DMS153 treated with DMSO at 0.1 percent for 48 hours (cell line): ENCODE data around the gene SAMD3.
"Not testable (repeated sequence)": the region's sequence is repeated elsewhere in the genome, so short reads cannot be mapped to it uniquely, and the experiment has no call there.

ENCODE experiments used
- DNase-seq: peaks from one replicate; lab custom pipeline; 2025; ENCODE audit not compliant: unreplicated experiment; lab: John Stamatoyannopoulos, UW

Gene SAMD3, protein sequence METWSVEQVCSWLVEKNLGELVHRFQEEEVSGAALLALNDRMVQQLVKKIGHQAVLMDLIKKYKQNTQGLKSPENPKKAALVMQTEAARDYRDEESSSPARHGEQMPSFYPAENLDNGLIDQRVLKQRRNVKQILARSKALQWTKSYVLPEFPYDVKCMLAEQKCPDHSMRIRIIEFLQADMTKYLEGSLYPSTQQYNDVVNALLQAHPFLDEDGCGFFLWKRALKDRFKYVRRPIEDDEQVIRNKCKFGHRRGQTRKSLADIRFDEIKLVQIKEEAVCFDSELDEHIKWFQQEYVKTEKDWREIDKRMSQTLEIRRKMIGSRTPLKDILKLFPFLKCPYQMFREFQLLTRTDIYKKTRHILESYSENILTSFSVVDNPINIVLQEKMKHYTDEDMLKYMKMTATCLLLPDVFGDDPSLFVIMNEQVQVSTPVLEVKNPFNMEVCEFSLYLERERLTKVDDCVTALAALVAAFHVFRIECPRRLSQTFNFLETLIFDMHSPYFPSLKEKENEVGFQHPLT

DNA sequence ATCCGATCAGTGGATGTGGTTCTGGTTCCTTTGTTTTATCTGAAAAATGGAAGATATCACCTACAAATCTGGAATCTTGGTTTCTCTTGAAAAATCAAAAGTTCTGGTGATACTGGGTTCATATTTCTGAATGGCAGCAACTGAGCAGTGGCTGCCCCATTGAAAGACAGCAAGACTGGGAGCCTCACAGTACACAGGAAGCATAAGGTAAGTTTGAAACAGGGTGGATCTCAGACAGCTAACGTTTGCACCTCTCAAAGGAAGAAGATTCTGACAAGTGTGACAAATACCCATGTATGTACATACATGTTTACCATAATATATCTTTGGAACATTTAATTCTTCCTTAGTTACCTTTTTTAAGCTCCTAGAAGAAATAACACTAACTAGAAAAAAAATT is at the start of gene SAMD3:
Gene SAMD3, minus strand, starts transcription at position 177 of the 400 bp plus-strand sequence. CDS start 7,678 bp downstream, outside the sequence.
- DNase-seq = no peak

DNA sequence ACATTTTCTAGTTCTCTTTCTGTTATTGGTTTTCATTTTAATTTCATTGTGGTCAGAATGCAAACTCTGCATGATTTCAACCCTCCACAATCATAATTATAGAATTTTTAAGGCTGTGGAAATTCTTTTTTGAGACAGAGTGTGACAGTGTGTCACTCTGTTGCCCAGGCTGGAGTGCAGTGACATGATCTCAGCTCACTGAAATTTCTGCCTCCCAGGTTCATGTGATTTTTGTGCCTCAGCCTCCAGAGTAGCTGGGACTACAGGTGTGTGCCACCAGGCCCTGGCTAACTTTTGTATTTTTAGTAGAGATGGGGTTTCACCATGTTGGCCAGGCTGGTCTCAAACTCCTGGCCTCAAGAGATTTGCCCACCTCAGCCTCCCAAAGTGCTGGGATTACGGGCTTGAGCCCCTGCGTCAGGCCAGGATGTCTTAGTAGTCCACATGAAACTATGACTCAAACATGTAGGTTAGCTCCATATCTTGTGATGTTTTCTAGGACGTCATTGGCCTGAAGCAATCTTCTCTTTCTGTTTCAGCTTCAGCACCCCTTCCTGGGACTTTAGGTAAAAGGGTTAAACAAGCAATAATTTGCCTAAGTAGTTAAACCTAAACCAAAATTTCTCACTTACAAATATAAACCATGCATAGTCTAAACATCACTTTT is 47.4 kb upstream of the SAMD3 start:
- DNase-seq = no peak

DNA sequence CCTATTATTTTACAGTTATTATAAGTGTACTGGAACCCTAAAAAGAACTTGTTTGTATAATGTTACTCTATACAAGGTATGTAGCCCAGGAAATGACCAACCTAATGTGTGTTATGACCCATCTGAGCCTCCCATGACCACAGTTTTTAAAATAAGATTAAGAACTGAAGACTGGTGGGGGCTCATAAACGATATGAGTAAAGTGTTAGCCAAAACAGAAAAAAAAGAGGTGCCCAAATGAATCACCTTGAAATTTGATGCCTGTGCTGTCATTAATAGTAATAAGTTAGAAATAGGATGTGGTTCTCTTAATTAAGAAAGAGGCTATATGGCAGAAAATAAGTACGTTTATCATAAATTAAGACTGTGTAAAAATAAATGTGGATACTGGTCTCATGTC is 42.8 kb upstream of the SAMD3 start:
- not testable (repeated sequence) for DNase-seq

- DNase-seq = no peak
These were observed 39.3 kb upstream of the SAMD3 start for GRCh38 chr6:130262008-130262407.

GRCh38 chr6:130261558-130261957 is 38.8 kb upstream of the SAMD3 start:
- DNase-seq = not testable (repeated sequence)

DNA sequence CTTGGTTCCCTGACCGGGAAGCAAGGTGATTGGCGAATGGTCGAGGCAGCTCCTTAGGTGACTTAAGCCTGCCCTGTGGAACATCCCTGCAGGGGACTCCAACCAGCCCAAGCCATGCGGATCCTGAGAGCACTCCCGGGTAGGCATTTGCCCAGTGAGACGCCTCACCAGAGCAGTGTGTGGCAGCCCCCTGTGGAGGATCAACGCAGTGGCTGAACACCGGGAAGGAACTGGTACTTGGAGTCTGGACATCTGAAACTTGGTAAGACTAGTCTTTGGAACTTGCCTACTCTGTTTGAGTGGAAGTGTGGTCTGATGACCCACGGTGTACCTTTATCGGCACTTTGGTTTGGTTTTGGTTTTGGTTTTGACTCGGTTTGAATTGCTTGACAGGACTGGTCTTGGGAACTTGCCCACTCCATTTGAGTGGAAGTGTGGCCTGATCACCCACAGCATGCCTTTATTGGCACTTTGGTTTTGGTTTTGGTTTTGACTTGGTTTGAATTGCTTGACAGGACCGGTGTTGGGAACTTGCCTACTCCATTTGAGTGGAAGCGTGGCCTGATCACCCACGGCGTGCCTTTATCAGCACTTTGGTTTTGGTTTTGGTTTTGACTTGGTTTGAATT is 38.0 kb upstream of the SAMD3 start:
- not testable (repeated sequence) for DNase-seq

DNA sequence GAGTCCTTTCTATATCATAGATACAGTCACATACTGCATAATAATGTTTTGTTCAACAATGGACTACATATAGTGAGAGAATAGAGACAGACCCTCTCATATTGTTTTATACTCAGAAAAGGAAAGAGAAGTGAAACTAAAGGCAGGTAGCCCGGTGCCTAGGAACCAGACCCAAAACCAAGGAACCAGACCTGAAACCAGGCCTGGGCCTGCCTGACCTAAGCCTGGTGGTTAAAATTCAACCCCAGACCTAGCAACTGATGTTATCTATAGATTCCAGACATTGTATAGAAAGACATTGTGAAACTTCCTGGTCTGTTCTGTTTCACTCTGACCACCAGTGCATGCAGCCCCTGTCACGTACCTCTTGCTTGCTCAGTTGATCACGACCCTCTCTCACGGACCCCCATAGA is 37.3 kb upstream of the SAMD3 start:
- DNase-seq = not testable (repeated sequence)

GRCh38 chr6:130259557-130259956 is 36.8 kb upstream of the SAMD3 start:
- no peak for DNase-seq

- no peak for DNase-seq
These were observed 36.4 kb upstream of the SAMD3 start for GRCh38 chr6:130259140-130259539.

GRCh38 chr6:130252527-130253237 is 29.9 kb upstream of the SAMD3 start:
- no peak for DNase-seq

- DNase-seq = no peak
These were observed 22.5 kb upstream of the SAMD3 start for GRCh38 chr6:130245267-130245666.

DNA sequence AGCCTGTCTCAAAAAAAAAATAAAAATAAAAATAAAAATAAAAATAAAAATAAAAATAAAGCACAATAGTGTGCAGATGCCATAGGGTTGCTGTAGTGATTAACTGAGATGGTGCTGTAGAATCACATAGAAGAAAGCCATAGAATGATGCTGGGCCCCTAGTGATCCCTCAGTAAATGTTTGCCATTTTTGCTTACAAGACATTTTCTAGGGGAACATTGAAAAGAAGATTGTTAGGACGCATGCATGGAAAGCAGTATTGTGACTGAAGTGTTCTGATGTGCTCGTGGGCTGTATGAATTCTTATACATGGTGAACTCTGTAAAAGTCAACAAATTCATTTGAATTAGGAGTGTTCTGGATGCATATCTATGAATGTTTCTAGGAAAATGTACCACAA is 22.0 kb upstream of the SAMD3 start:
- DNase-seq = no peak

DNA sequence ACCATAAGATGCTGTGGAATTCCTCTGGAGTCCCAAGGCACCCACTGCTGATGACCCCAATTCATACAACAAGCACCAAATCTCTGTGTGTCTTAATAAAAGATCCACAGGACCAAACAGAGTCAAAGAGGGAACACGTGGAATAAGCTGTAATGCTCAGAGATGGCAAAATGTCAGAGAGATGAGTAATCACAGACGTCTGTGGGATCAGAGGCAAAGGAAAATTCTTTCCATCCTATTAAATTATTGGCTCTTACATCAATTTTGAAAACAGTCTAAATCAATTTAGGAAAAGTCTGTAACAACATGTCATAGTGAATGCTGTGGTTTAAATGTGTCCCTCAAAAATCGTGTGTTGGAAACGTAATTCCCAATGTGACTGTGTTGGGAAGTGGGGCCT is 17.5 kb upstream of the SAMD3 start:
- no peak for DNase-seq

DNA sequence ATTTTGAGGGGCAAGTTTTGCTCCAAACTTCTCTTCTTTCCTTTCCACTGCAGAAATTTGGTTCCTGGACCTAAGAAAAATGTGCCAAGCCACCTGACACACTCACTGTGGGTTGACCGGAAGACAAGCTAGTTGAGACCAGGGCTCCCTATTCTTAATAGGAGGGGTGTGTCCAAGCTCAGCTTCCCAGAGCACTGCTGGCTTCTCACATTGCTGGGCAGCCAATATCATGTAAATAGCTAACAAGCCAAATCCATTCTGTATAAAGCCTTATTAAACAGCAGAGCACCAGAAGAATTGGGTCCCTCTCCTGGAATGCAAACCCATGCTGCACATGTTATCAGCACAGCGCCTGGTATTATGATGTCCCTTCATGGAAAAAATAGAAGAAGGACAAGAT is 17.0 kb upstream of the SAMD3 start:
- DNase-seq = no peak

GRCh38 chr6:130233330-130233729 is 10.6 kb upstream of the SAMD3 start:
- DNase-seq = no peak

GRCh38 chr6:130230531-130230930 is 7.8 kb upstream of the SAMD3 start:
- not testable (repeated sequence) for DNase-seq

- DNase-seq = no peak
These were observed 6.9 kb upstream of the SAMD3 start for GRCh38 chr6:130229645-130230044.

- DNase-seq = no peak
These were observed 757 bp upstream of the SAMD3 start for GRCh38 chr6:130223508-130223907.

- DNase-seq = no peak
These were observed 4.6 kb downstream of the SAMD3 start for GRCh38 chr6:130218134-130218533.

DNA sequence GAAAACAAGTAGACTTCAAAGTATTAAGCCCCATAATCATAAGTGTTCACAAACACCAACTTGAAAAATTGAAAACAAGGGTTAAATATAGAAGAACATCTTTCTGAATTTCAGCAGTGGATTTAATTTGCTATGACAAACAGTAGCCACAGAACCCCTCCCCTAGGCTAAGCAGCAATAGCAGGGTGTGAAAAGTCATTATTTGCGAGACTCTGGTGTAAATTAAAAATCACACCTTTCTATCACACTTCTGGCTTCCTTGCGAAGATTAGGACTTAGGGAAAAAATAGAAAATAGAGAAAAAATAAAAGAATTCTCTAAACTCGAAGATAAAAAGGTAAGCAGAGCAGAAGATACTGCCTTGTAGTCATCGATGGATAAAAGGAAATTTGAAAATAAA is 6.1 kb downstream of the SAMD3 start:
- DNase-seq = no peak

GRCh38 chr6:130215526-130215925 is 7.2 kb downstream of the SAMD3 start:
- no peak for DNase-seq
